Measurements from ENCODE around the gene IFT22.
"Not testable (repeated sequence)": the region's sequence is repeated elsewhere in the genome, so short reads cannot be mapped to it uniquely, and the experiment has no call there.

Gene IFT22

GRCh38 chr7:101363734-101364374, 42.2 kb upstream of the IFT22 start:
- ChIA-PET CTCF (interaction anchor here (0.5 to 2.5 kb wide), 7 partner anchors 10 to 96 kb away, joined by 3 to 9 read pairs (median 4); no protein-coding TSS in a partner anchor), POLR2A (no interaction called here)
- peak; percentile 87 for DNase-seq (ENCODE audit: extremely low spot score)
- TF ChIP-seq L3MBTL2 (conservative IDR thresholded peaks at IDR 0.05), result 0 out of 2 replicates have a peak, but pooled peaks have one; percentile 34
- TF ChIP-seq ZNF384 (IDR thresholded peaks at IDR 0.05), result no peak

GRCh38 chr7:101363196-101363733, 41.7 kb upstream of the IFT22 start:
- TF ChIP-seq HDGF (IDR thresholded peaks at IDR 0.05; ENCODE audit: borderline replicate concordance) (no peak), CTBP1 (IDR thresholded peaks at IDR 0.05; ENCODE audit: borderline replicate concordance) (no peak), SP1 (IDR thresholded peaks at IDR 0.05) (no peak), SUZ12 (IDR thresholded peaks at IDR 0.05) (no peak), ELF4 (IDR thresholded peaks at IDR 0.05) (no peak), BHLHE40 (IDR thresholded peaks at IDR 0.05; ENCODE audit: borderline replicate concordance) (no peak), ARNT (IDR thresholded peaks at IDR 0.05) (no peak)

GRCh38 chr7:101362334-101363195, 41.0 kb upstream of the IFT22 start, which contains the start of gene COL26A1:
Gene COL26A1 (plus strand): TSS chr7:101362875. CDS start chr7:101363033, 158 bp downstream.
- ChIA-PET CTCF (interaction anchor here (0.6 to 1.9 kb wide), 2 partner anchors 49 to 55 kb away, joined by 3 to 9 read pairs; no protein-coding TSS in a partner anchor), POLR2A (interaction anchor here (0.6 to 1.1 kb wide), 2 partner anchors 41 to 75 kb away, joined by 3 to 4 read pairs; partner anchors contain the start of gene IFT22)
- TF ChIP-seq ELF4 (IDR thresholded peaks at IDR 0.05) (no peak), BHLHE40 (IDR thresholded peaks at IDR 0.05; ENCODE audit: borderline replicate concordance) (no peak), L3MBTL2 (conservative IDR thresholded peaks at IDR 0.05) (peak; percentile 79), SP1 (IDR thresholded peaks at IDR 0.05) (no peak), FOXM1 (IDR thresholded peaks at IDR 0.05; ENCODE audit: borderline replicate concordance) (no peak), TARDBP (IDR thresholded peaks at IDR 0.05) (no peak), HDGF (IDR thresholded peaks at IDR 0.05; ENCODE audit: borderline replicate concordance) (no peak), PKNOX1 (IDR thresholded peaks at IDR 0.05) (no peak)
- peak; percentile 58 for DNase-seq (ENCODE audit: extremely low spot score)

More at GRCh38 chr7:101363196-101363733, 41.7 kb upstream of the IFT22 start:
- CTCF ChIA-PET, result interaction anchor here (1.9 kb wide), 1 partner anchor 48 kb away, joined by 9 read pairs; no protein-coding TSS in a partner anchor
- no peak for DNase-seq (ENCODE audit: extremely low spot score)
- POLR2A ChIA-PET, result interaction anchor here (1.1 kb wide), 1 partner anchor 42 kb away, joined by 4 read pairs; the partner anchor contains the start of gene IFT22

DNA sequence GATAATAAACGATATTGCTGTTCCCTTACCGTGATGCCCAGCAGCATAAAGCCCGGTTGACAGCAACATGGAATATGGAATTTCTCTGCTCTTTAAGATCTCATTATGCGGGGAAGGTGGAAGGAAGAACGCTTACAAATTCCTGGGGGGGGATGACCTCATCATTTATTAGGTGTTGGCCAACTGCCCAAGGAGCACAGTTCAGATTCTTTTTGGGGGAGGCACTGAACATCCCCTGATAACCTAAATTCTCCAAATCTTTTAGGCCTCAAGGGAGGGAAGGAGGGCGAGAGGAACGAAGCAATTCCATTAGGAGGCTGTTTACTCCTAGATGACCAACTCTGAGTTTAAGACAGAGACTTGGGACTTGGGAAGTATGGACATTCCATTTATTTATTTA, 35.8 kb upstream of the IFT22 start:
- DNase-seq (ENCODE audit: extremely low spot score), result no peak
- CTCF ChIA-PET, result no interaction called here
- no peak for TF ChIP-seq BHLHE40 (IDR thresholded peaks at IDR 0.05; ENCODE audit: borderline replicate concordance)
- TF ChIP-seq L3MBTL2 (conservative IDR thresholded peaks at IDR 0.05), result no peak
- TF ChIP-seq CTBP1 (IDR thresholded peaks at IDR 0.05; ENCODE audit: borderline replicate concordance), result no peak
- no peak for TF ChIP-seq ELF4 (IDR thresholded peaks at IDR 0.05)
- TF ChIP-seq SUZ12 (IDR thresholded peaks at IDR 0.05), result no peak
- TF ChIP-seq FOXM1 (IDR thresholded peaks at IDR 0.05; ENCODE audit: borderline replicate concordance), result no peak
- POLR2A ChIA-PET, result no interaction called here

GRCh38 chr7:101352920-101353308, 31.3 kb upstream of the IFT22 start:
- CTCF ChIA-PET, result interaction anchor here (0.7 kb wide), 1 partner anchor 78 kb away, joined by 3 read pairs; no protein-coding TSS in a partner anchor
- no peak for DNase-seq (ENCODE audit: extremely low spot score)
- POLR2A ChIA-PET, result no interaction called here
- no peak for TF ChIP-seq BHLHE40 (IDR thresholded peaks at IDR 0.05; ENCODE audit: borderline replicate concordance)
- TF ChIP-seq TARDBP (IDR thresholded peaks at IDR 0.05), result no peak
- TF ChIP-seq L3MBTL2 (conservative IDR thresholded peaks at IDR 0.05), result no peak
- no peak for TF ChIP-seq PKNOX1 (IDR thresholded peaks at IDR 0.05)
- TF ChIP-seq NFRKB (IDR thresholded peaks at IDR 0.05), result no peak
- TF ChIP-seq SP1 (IDR thresholded peaks at IDR 0.05), result no peak
- TF ChIP-seq ELF4 (IDR thresholded peaks at IDR 0.05), result no peak
- TF ChIP-seq FOXM1 (IDR thresholded peaks at IDR 0.05; ENCODE audit: borderline replicate concordance), result no peak
- TF ChIP-seq FOXK2 (IDR thresholded peaks at IDR 0.05), result no peak
- TF ChIP-seq ARNT (IDR thresholded peaks at IDR 0.05), result no peak

DNA sequence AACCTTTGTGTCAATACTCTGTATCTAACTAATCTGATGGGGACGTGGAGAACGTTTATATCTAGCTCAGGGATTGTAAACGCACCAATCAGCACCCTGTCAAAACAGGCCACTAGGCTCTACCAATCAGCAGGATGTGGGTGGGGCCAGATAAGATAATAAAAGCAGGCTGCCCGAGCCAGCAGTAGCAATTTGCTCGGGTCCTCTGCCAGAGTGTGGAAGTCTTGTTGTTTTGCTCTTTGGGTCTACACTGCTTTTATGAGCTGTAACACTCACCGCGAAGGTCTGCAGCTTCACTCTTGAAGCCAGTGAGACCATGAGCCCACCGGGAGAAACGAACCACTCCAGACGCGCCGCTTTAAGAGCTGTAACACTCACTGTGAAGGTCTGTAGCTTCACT, 27.7 kb upstream of the IFT22 start:
- CTCF ChIA-PET, result interaction anchor here (1.0 kb wide), 1 partner anchor 15 kb away, joined by 4 read pairs; no protein-coding TSS in a partner anchor
- POLR2A ChIA-PET; DNase-seq (ENCODE audit: extremely low spot score): not testable (repeated sequence)

DNA sequence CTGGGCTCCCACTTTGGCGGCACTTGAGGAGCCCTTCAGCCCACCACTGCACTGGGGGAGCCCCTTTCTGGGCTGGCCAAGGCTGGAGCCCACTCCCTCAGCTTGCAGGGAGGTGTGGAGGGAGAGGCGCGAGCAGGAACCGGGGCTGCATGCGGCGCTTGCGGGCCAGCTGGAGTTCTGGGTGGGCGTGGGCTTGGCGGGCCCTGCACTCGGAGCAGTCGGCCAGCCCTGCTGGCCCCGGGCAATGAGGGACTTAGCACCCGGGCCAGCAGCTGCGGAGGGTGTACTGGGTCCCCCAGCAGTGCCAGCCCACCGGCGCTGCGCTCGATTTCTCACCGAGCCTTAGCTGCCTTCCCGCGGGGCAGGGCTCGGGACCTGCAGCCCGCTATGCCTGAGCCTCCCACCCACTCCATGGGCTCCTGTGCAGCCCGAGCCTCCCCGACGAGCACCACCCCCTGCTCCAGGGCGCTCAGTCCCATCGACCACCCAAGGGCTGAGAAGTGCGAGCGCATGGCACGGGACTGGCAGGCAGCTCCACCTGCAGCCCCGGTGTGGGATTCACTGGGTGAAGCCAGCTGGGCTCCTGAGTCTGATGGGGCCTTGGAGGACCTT, 26.9 kb upstream of the IFT22 start:
- CTCF ChIA-PET; POLR2A ChIA-PET; DNase-seq (ENCODE audit: extremely low spot score): not testable (repeated sequence)

All from HEK293T (cell line).